Measurements from ENCODE around the gene FAR2.

FAR2 gene

GRCh38 chr12:29131539-29131938 is 17.5 kb upstream of the FAR2 start:
- Histone ChIP-seq H3K9me3 (ENCODE audit: control insufficient read depth, insufficient read depth, low read depth, low read length) (no peaks in the 10 kb centered on the region), H3K27ac (ENCODE audit: extremely low read depth, low read depth, low read length) (no peak overlapping the region), H3K4me1 (ENCODE audit: control insufficient read depth, insufficient read depth, low read length) (no peaks in the 10 kb centered on the region), H3K4me3 (ENCODE audit: low read depth, low read length) (no peak overlapping the region), H3K36me3 (ENCODE audit: control insufficient read depth in 2 of 2, insufficient read depth in 1 of 2, low read length in 2 of 2) (no peaks in the 10 kb centered on the region)
- ChIA-PET POLR2A (no interaction called here), CTCF (interaction anchor here (0.6 to 0.7 kb wide), 2 partner anchors 44 to 1182 kb away, joined by 3 to 4 read pairs; no protein-coding TSS in a partner anchor)
- TF ChIP-seq MYNN (tag by site-specific recombination; IDR thresholded peaks at IDR 0.05; ENCODE audit: borderline replicate concordance), result no peak
- no peak for TF ChIP-seq ZNF354C (tag by site-specific recombination; IDR thresholded peaks at IDR 0.05; ENCODE audit: borderline replicate concordance, low read depth)
- no peak for TF ChIP-seq ZNF18 (tag by site-specific recombination; IDR thresholded peaks at IDR 0.05)
- TF ChIP-seq, protein P1, sequence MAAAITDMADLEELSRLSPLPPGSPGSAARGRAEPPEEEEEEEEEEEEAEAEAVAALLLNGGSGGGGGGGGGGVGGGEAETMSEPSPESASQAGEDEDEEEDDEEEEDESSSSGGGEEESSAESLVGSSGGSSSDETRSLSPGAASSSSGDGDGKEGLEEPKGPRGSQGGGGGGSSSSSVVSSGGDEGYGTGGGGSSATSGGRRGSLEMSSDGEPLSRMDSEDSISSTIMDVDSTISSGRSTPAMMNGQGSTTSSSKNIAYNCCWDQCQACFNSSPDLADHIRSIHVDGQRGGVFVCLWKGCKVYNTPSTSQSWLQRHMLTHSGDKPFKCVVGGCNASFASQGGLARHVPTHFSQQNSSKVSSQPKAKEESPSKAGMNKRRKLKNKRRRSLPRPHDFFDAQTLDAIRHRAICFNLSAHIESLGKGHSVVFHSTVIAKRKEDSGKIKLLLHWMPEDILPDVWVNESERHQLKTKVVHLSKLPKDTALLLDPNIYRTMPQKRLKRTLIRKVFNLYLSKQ (tag by site-specific recombination; IDR thresholded peaks at IDR 0.05; ENCODE audit: borderline replicate concordance), result no peak
- TF ChIP-seq IKZF3 (tag by site-specific recombination; IDR thresholded peaks at IDR 0.05), result no peak

DNA sequence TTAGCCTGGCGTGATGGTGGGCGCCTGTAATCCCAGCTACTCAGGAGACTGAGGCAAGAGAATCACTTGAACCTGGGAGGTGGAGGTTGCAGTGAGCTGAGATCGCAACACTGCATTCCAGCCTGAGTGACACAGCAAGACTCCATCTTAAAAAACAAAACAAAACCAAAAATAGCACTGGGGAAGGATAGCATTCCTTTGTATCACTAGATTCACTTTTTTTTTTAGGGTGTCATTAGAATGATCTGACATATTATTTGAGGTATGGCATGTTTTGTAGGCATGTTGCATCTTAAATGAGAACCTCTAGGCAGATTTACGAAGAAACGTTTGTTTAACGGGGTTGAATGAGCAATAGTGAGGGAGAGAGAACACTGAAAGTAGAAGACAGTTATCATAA is 16.8 kb upstream of the FAR2 start:
- H3K36me3 ChIP-seq (ENCODE audit: control insufficient read depth in 2 of 2, insufficient read depth in 1 of 2, low read length in 2 of 2), result no peaks in the 10 kb centered on the region
- TF ChIP-seq ZBTB26 (tag by site-specific recombination; optimal IDR thresholded peaks at IDR 0.05) (no peak), ZNF398 (tag by site-specific recombination; IDR thresholded peaks at IDR 0.05) (no peak), ZNF169 (tag by site-specific recombination; IDR thresholded peaks at IDR 0.05) (no peak), ZNF10 (tag by site-specific recombination; IDR thresholded peaks at IDR 0.05) (no peak), OVOL3 (tag by site-specific recombination; IDR thresholded peaks at IDR 0.05) (no peak), ZNF112 (tag by site-specific recombination; IDR thresholded peaks at IDR 0.05) (no peak), ZNF621 (tag by site-specific recombination; IDR thresholded peaks at IDR 0.05) (no peak)
- TF ChIP-seq, protein P2, sequence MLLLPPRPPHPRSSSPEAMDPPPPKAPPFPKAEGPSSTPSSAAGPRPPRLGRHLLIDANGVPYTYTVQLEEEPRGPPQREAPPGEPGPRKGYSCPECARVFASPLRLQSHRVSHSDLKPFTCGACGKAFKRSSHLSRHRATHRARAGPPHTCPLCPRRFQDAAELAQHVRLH (tag by site-specific recombination; IDR thresholded peaks at IDR 0.05), result no peak
- H3K9me3 ChIP-seq (ENCODE audit: control insufficient read depth, insufficient read depth, low read depth, low read length), result no peaks in the 10 kb centered on the region
- H3K4me3 ChIP-seq (ENCODE audit: low read depth, low read length), result no peak overlapping the region
- no peaks in the 10 kb centered on the region for H3K4me1 ChIP-seq (ENCODE audit: control insufficient read depth, insufficient read depth, low read length)
- CTCF ChIA-PET, result interaction anchor here (0.7 kb wide), 1 partner anchor 44 kb away, joined by 3 read pairs; no protein-coding TSS in a partner anchor
- POLR2A ChIA-PET, result no interaction called here
- H3K27ac ChIP-seq (ENCODE audit: extremely low read depth, low read depth, low read length), result no peak overlapping the region

GRCh38 chr12:29133181-29133580 is 15.9 kb upstream of the FAR2 start:
- no peaks in the 10 kb centered on the region for H3K4me1 ChIP-seq (ENCODE audit: control insufficient read depth, insufficient read depth, low read length)
- CTCF ChIA-PET, result interaction anchor here (0.6 kb wide), 2 partner anchors 9 to 960 kb away, joined by 3 to 4 read pairs; no protein-coding TSS in a partner anchor
- no peaks in the 10 kb centered on the region for H3K9me3 ChIP-seq (ENCODE audit: control insufficient read depth, insufficient read depth, low read depth, low read length)
- H3K27ac ChIP-seq (ENCODE audit: extremely low read depth, low read depth, low read length), result no peak overlapping the region
- POLR2A ChIA-PET, result no interaction called here
- H3K36me3 ChIP-seq (ENCODE audit: control insufficient read depth in 2 of 2, insufficient read depth in 1 of 2, low read length in 2 of 2), result no peaks in the 10 kb centered on the region
- H3K4me3 ChIP-seq (ENCODE audit: low read depth, low read length), result no peak overlapping the region
- TF ChIP-seq TCF7L2 (IDR thresholded peaks at IDR 0.05; ENCODE audit: borderline replicate concordance, low read depth, low read length), result no peak
- TF ChIP-seq ZNF626 (tag by site-specific recombination; IDR thresholded peaks at IDR 0.05), result no peak
- no peak for TF ChIP-seq BCL11B (tag by site-specific recombination; IDR thresholded peaks at IDR 0.05; ENCODE audit: low read depth)
- no peak for TF ChIP-seq ZNF266 (tag by site-specific recombination; IDR thresholded peaks at IDR 0.05; ENCODE audit: low read depth)
- no peak for TF ChIP-seq REPIN1 (tag by site-specific recombination; IDR thresholded peaks at IDR 0.05; ENCODE audit: low read depth)
- TF ChIP-seq, protein P3, sequence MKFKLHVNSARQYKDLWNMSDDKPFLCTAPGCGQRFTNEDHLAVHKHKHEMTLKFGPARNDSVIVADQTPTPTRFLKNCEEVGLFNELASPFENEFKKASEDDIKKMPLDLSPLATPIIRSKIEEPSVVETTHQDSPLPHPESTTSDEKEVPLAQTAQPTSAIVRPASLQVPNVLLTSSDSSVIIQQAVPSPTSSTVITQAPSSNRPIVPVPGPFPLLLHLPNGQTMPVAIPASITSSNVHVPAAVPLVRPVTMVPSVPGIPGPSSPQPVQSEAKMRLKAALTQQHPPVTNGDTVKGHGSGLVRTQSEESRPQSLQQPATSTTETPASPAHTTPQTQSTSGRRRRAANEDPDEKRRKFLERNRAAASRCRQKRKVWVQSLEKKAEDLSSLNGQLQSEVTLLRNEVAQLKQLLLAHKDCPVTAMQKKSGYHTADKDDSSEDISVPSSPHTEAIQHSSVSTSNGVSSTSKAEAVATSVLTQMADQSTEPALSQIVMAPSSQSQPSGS (tag by site-specific recombination; IDR thresholded peaks at IDR 0.05; ENCODE audit: low read depth), result no peak
- no peak for TF ChIP-seq SCRT2 (tag by site-specific recombination; IDR thresholded peaks at IDR 0.05)
- no peak for TF ChIP-seq ZNF112 (tag by site-specific recombination; IDR thresholded peaks at IDR 0.05)
